ENCODE results near the gene DNM3.

DNM3 gene

GRCh38 chr1:171949316-171949715, 108.0 kb downstream of the DNM3 start:
- TF ChIP-seq CTCF (IDR thresholded peaks at IDR 0.05; ENCODE audit: extremely low read depth, missing control alignments) = no peak
- DNase-seq (ENCODE audit: low spot score) = no peak

GRCh38 chr1:171953835-171954234, 112.5 kb downstream of the DNM3 start:
- no peak for DNase-seq (ENCODE audit: low spot score)
- no peak for TF ChIP-seq CTCF (IDR thresholded peaks at IDR 0.05; ENCODE audit: extremely low read depth, missing control alignments)

- DNase-seq (ENCODE audit: low spot score) = no peak
- TF ChIP-seq CTCF (IDR thresholded peaks at IDR 0.05; ENCODE audit: extremely low read depth, missing control alignments) = no peak
These were observed 113.1 kb downstream of the DNM3 start for GRCh38 chr1:171954361-171954760.

- no peak for DNase-seq (ENCODE audit: low spot score)
- TF ChIP-seq CTCF (IDR thresholded peaks at IDR 0.05; ENCODE audit: extremely low read depth, missing control alignments) = no peak
These were observed 120.6 kb downstream of the DNM3 start for GRCh38 chr1:171961861-171962260.

GRCh38 chr1:171963762-171964161, 122.5 kb downstream of the DNM3 start:
- no peak for DNase-seq (ENCODE audit: low spot score)
- no peak for TF ChIP-seq CTCF (IDR thresholded peaks at IDR 0.05; ENCODE audit: extremely low read depth, missing control alignments)

GRCh38 chr1:171965777-171966176, 124.5 kb downstream of the DNM3 start:
- no peak for DNase-seq (ENCODE audit: low spot score)
- no peak for TF ChIP-seq CTCF (IDR thresholded peaks at IDR 0.05; ENCODE audit: extremely low read depth, missing control alignments)

GRCh38 chr1:171966426-171967220, 125.3 kb downstream of the DNM3 start:
- no peak for DNase-seq (ENCODE audit: low spot score)
- TF ChIP-seq CTCF (IDR thresholded peaks at IDR 0.05; ENCODE audit: extremely low read depth, missing control alignments) = no peak
